Omental fat pad (tissue), 4 donors: Measurements from ENCODE around the gene ALDH8A1. TPM values are rescaled to one million over a fixed set of nuclear protein-coding genes. Genes with fewer than 3 reads are reported as not detected.

Experiments
- ATAC-seq: fragments of 150-250 bp; one replicate; pipeline ENCODE4 v1.9.1; 2016; ENCODE audit warnings: mild to moderate bottlenecking, moderate library complexity; ENCODE audit not compliant: low FRiP score
- DNase-seq: peaks from one replicate; pipeline ENCODE4 v3.0.0-alpha.2; 2019; ENCODE audit warnings: low spot score
- CTCF ChIP-seq, 3 donors: fragments of 450-650 bp; IDR thresholded peaks; one replicate each; pipeline ENCODE4 v1.5.1; 2016 to 2017; ENCODE audit warnings: antibody characterized with exemption in 3 of 3, mild to moderate bottlenecking in 3 of 3, moderate library complexity in 2 of 3
- total RNA-seq, 4 donors: library from RNA; depleted of rRNA; stranded (reverse); fragments of >200 nt; gene quantifications; one replicate each; pipeline ENCODE4 v1.1.0, GENCODE V29; 2016

Gene ALDH8A1
- total RNA-seq, 4 donors from 2014 or later: 1.5 to 7.0 (median 3.0) TPM

- TF ChIP-seq CTCF (IDR thresholded peaks at IDR 0.05): no peak
- DNase-seq: no peak
- no peak for ATAC-seq
These were observed 28.6 kb downstream of the ALDH8A1 start for GRCh38 chr6:134921276-134921675.

- TF ChIP-seq CTCF (IDR thresholded peaks at IDR 0.05): no peak
- ATAC-seq (peak; percentile 62), DNase-seq (no peak)
These were observed 29.5 kb downstream of the ALDH8A1 start for GRCh38 chr6:134920422-134920821.

DNA sequence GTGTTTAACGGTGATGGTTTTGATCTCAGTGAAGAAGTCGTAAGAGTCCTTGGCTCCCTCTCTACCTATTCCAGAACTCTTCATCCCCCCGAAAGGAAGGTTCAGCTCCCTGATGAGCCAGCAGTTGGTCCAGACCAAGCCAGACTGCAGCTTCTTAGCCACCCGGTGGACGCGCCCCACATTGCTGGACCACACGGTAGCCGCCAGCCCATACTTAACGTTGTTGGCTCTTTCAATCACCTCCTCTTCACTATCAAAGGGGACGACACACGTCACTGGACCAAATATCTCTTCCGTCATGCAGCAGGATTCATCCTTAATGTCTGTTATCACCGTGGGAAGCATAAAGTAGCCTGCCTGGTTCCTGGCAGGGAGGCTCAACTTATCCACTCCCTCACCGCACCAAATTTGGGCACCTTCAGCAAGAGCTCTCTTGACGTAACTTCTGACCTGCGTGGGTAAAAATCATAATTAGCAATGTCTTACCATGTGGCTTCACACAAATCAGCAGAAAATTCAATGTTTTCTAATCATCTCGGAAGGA is 31.4 kb downstream of the ALDH8A1 start:
- ATAC-seq: no peak
- TF ChIP-seq CTCF (IDR thresholded peaks at IDR 0.05): no peak
- DNase-seq: no peak

GRCh38 chr6:134911547-134911946 is 38.4 kb downstream of the ALDH8A1 start:
- peak; percentile 22 for ATAC-seq
- TF ChIP-seq CTCF (IDR thresholded peaks at IDR 0.05): no peak

GRCh38 chr6:134910593-134910935 is 39.3 kb downstream of the ALDH8A1 start:
- ATAC-seq (peak; percentile 60), DNase-seq (no peak)
- TF ChIP-seq CTCF (IDR thresholded peaks at IDR 0.05): no peak

More at GRCh38 chr6:134911547-134911946, 38.4 kb downstream of the ALDH8A1 start:
- no peak for DNase-seq

- DNase-seq (no peak), ATAC-seq (peak; percentile 29)
- no peak for TF ChIP-seq CTCF (IDR thresholded peaks at IDR 0.05)
These were observed 40.0 kb downstream of the ALDH8A1 start for GRCh38 chr6:134909701-134910592.
